PC-9 (cell line): ENCODE measurements around the gene AP4B1. TPM values are rescaled to one million over a fixed set of nuclear protein-coding genes. Genes with fewer than 3 reads are reported as not detected.

Experiments used
- BruUV-seq: library from RNA; stranded (reverse); fragments of 400-500 nt; replicated peaks from 2 replicates; lab custom pipeline; 2021; lab: Mats Ljungman, UMichigan
- CTCF ChIA-PET: fragments of 300-600 bp; sonication (Branson Sonifier 250); formaldehyde crosslinking; loops from one replicate; lab custom pipeline; 2022; ENCODE audit warnings: antibody characterized with exemption; lab: Charles Lee
- POLR2A ChIA-PET: fragments of 300-600 bp; sonication (Branson Sonifier 250); formaldehyde crosslinking; loops from one replicate; lab custom pipeline; 2022; ENCODE audit warnings: antibody characterized with exemption; ENCODE audit not compliant: unreplicated experiment; lab: Charles Lee
- DNase-seq, 2 experiments: peaks; one replicate each; pipeline versions ENCODE4 v3.0.0 to v3.0.0-alpha.2; 2015 to 2022; ENCODE audit warnings: mixed read lengths in 1 of 2
- H2AFZ ChIP-seq: fragments of 200-600 bp; sonication (generic); 2 replicates; pipeline ENCODE4 v1.8.1; 2017; ENCODE audit warnings: antibody characterized with exemption
- H3F3A ChIP-seq: fragments of 200-600 bp; sonication (generic); 2 replicates; pipeline ENCODE4 v1.8.1; 2017; ENCODE audit warnings: antibody characterized with exemption, mild to moderate bottlenecking, low read depth; ENCODE audit not compliant: insufficient read depth
- H3K27ac ChIP-seq: fragments of 200-600 bp; sonication (generic); 2 replicates; pipeline ENCODE4 v1.6.1; 2016; ENCODE audit warnings: mixed run types
- H3K27me3 ChIP-seq: fragments of 200-600 bp; sonication (generic); 2 replicates; pipeline ENCODE4 v1.6.1; 2016; ENCODE audit warnings: low read depth, mixed run types; ENCODE audit not compliant: insufficient read depth
- H3K36me3 ChIP-seq: fragments of 200-600 bp; sonication (generic); 2 replicates; pipeline ENCODE4 v1.6.1; 2016; ENCODE audit warnings: low read depth, mixed run types
- H3K4me1 ChIP-seq: fragments of 200-600 bp; sonication (generic); replicated peaks from 2 replicates; pipeline ENCODE4 v1.6.1; 2016; ENCODE audit warnings: mixed run types; ENCODE audit not compliant: insufficient read depth
- H3K4me2 ChIP-seq: fragments of 200-600 bp; sonication (generic); 2 replicates; pipeline ENCODE4 v1.6.1; 2017; ENCODE audit warnings: mixed run types
- H3K4me3 ChIP-seq: fragments of 200-600 bp; sonication (generic); 2 replicates; pipeline ENCODE4 v1.6.1; 2016; ENCODE audit warnings: mixed run types
- H3K79me2 ChIP-seq: fragments of 200-600 bp; sonication (generic); 2 replicates; pipeline ENCODE4 v1.6.1; 2017; ENCODE audit warnings: low read depth, mixed run types
- H3K9me2 ChIP-seq: fragments of 200-600 bp; sonication (generic); 2 replicates; pipeline ENCODE4 v1.8.1; 2017; ENCODE audit warnings: mild to moderate bottlenecking; ENCODE audit not compliant: insufficient read depth
- H3K9me3 ChIP-seq: fragments of 200-600 bp; sonication (generic); 2 replicates; pipeline ENCODE4 v1.8.1; 2016; ENCODE audit warnings: low read depth; ENCODE audit not compliant: insufficient read depth
- H4K20me1 ChIP-seq: fragments of 200-600 bp; sonication (generic); 2 replicates; pipeline ENCODE4 v1.8.1; 2017; ENCODE audit not compliant: insufficient read depth
- EZH2 ChIP-seq: fragments of 200-600 bp; sonication (generic); IDR thresholded peaks from 2 replicates; pipeline ENCODE4 v1.8.0; 2017; ENCODE audit warnings: antibody characterized with exemption, low read depth
- intact Hi-C: fragments of 100-400 bp; cut with micrococcal nuclease; formaldehyde crosslinking; loops from one replicate; pipeline ENCODE4 v1.10.0; 2022; ENCODE audit not compliant: unreplicated experiment
- total RNA-seq: library from RNA; stranded (reverse); gene quantifications from 2 replicates; pipeline ENCODE4 v1.2.3, GENCODE V29; 2021
- TF ChIP-seq, protein P1 (sequence below): fragments of 200-600 bp; sonication (generic); conservative IDR thresholded peaks from 2 replicates; pipeline ENCODE4 v1.6.1; 2017; ENCODE audit warnings: mixed run types, antibody characterized with exemption, mild to moderate bottlenecking, moderate library complexity

The AP4B1 gene
- total RNA-seq, 1 experiment from 2014 or later = 11.7 TPM

DNA sequence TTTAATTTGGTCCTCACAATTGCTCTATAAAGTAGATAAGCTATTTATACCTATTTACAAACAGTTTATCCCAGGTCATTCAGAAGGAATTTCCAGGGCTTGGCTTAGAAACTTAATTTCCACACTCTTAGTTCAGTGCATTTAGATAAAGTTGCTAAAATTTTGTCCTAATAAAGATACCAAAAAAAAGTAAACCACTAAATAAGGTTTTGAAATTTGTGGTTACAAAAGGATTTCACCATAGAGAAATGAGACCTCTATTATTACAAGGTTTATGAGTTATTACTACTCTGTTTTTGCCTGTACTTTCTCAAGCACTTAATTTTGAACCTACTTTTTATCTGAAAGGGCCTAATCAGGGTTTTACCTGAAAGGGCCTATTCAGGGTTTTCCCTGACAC lies 55.5 kb downstream of the AP4B1 start:
- ChIA-PET POLR2A (no interaction called here), CTCF (no interaction called here)
- H3K27me3 ChIP-seq = no peaks in the 10 kb centered on the region
- DNase-seq = no peak
- intact Hi-C loops = no loop called here
- H2AFZ ChIP-seq = no peak overlapping the region
- no peak overlapping the region for H3K4me2 ChIP-seq
- H3K9me3 ChIP-seq = peaks cover 5% of the 10 kb centered on the region; the same call in 1 of the 2 replicates
- BruUV-seq = no TSS peak
- no peaks in the 10 kb centered on the region for H3K79me2 ChIP-seq
- no peak overlapping the region for H3K4me3 ChIP-seq
- H3K4me1 ChIP-seq = no peaks in the 10 kb centered on the region
- H3F3A ChIP-seq = no peaks in the 10 kb centered on the region
- TF ChIP-seq EZH2 = no peak
- TF ChIP-seq, protein P1, sequence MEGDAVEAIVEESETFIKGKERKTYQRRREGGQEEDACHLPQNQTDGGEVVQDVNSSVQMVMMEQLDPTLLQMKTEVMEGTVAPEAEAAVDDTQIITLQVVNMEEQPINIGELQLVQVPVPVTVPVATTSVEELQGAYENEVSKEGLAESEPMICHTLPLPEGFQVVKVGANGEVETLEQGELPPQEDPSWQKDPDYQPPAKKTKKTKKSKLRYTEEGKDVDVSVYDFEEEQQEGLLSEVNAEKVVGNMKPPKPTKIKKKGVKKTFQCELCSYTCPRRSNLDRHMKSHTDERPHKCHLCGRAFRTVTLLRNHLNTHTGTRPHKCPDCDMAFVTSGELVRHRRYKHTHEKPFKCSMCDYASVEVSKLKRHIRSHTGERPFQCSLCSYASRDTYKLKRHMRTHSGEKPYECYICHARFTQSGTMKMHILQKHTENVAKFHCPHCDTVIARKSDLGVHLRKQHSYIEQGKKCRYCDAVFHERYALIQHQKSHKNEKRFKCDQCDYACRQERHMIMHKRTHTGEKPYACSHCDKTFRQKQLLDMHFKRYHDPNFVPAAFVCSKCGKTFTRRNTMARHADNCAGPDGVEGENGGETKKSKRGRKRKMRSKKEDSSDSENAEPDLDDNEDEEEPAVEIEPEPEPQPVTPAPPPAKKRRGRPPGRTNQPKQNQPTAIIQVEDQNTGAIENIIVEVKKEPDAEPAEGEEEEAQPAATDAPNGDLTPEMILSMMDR = no peak
- H4K20me1 ChIP-seq = no peaks in the 10 kb centered on the region
- H3K9me2 ChIP-seq = no peaks in the 10 kb centered on the region
- H3K36me3 ChIP-seq = no peaks in the 10 kb centered on the region
- H3K27ac ChIP-seq = no peak overlapping the region

DNA sequence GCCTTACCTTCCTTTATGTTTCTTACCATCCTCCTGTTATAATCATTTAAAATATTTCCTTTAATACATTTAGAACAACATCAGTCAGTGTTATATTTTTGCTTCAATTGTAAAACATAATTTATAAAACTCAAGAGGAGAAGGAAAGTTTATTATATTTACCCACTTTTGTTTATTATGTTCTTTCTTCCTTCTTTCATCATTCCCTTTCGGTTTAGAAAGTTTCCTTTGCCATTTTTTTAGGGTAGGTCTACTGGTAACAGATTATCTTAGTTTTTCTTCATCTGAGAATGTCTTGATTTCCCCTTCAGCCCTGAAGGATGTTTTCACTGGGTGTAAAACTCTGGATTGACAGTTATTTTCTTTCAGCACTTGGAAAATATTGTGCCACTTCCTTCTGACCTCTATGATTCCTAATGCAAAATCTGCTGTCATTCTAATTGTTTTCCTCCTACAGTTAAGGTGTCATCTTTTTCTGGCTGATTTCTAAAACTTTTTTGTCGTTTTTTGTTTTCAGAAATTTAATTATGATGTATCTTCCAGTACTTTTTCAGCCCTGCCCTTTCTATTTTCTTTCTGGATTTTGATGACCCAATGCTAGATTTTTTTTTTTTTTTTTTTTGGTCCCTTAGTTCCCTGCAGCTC lies 58.1 kb downstream of the AP4B1 start:
- H3K27me3 ChIP-seq = no peaks in the 10 kb centered on the region
- no peaks in the 10 kb centered on the region for H3K79me2 ChIP-seq
- no peaks in the 10 kb centered on the region for H3F3A ChIP-seq
- no peak for TF ChIP-seq EZH2
- TF ChIP-seq, protein P1 = no peak
- no peak for DNase-seq
- no TSS peak for BruUV-seq
- H3K9me3 ChIP-seq = peaks cover 5% of the 10 kb centered on the region; the same call in 1 of the 2 replicates
- POLR2A ChIA-PET = no interaction called here
- intact Hi-C loops = no loop called here
- H3K27ac ChIP-seq = no peak overlapping the region
- no peaks in the 10 kb centered on the region for H3K4me1 ChIP-seq
- H3K4me3 ChIP-seq = no peak overlapping the region
- no peak overlapping the region for H2AFZ ChIP-seq
- H3K36me3 ChIP-seq = no peaks in the 10 kb centered on the region
- H4K20me1 ChIP-seq = no peaks in the 10 kb centered on the region
- no peak overlapping the region for H3K4me2 ChIP-seq
- CTCF ChIA-PET = no interaction called here
- H3K9me2 ChIP-seq = no peaks in the 10 kb centered on the region

Other genes starting within 250 kb of the AP4B1 start
- gene PHTF1, start 145.3 kb downstream of the AP4B1 start, total RNA-seq = 46.2 and 61.2 TPM in 2 replicates
- gene RSBN1, start 92.3 kb downstream of the AP4B1 start, total RNA-seq = 11.3 and 12.3 TPM in 2 replicates
- 0.11 TPM in 1 of 2 replicates, not detected in the other for gene PTPN22, start 33.1 kb downstream of the AP4B1 start, total RNA-seq
- gene BCL2L15, start 17.2 kb downstream of the AP4B1 start, total RNA-seq = 0.15 TPM in 1 of 2 replicates, not detected in the other
- gene DCLRE1B, start 527 bp upstream of the AP4B1 start, total RNA-seq = 10.1 and 11.2 TPM in 2 replicates
- 20.0 and 26.3 TPM in 2 replicates for gene HIPK1, start 24.5 kb upstream of the AP4B1 start, total RNA-seq
- gene OLFML3, start 74.7 kb upstream of the AP4B1 start, total RNA-seq = 0.45 and 0.52 TPM in 2 replicates
- not detected in 2 replicates for gene SYT6, start 249.1 kb upstream of the AP4B1 start, total RNA-seq